Measurements from ENCODE around the gene FOXP1.
"Not testable (repeated sequence)": the region's sequence is repeated elsewhere in the genome, so short reads cannot be mapped to it uniquely, and the experiment has no call there.

Gene FOXP1

DNA sequence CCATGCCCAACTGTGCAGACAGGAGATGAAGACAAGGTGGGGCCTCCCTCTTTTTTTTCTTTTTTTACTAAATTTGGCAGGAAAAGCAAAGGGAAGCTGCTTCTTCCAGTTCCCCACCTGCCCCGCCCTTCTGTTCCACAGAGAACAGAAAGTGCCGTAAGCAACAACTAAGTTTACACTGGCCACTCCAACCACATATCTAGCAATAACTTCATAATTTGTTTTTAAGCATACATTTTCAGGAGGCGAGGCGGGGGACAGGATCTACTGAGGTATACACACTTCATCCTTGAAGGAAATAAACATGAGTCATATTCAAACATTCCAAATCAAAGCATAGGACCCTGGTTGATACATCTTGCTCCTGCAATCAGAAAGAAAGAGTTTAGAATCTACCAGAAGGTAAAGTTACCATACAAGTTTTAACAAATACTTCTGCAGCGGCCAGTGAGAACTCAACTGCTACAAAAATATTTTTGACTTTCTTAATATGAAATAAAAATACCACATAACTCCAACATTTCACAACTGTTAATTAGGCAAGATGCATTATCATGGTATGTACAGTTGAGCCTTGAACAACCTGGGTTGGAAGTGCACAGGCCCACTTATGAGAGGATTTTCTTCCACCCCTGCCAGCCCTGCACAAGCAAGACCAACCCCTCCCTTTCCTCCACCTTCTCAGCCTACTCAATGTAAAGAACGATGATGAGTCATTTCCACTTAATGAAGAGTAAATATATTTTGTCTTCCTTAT is 50.7 kb downstream of the FOXP1 start:
- TF ChIP-seq, protein P1, sequence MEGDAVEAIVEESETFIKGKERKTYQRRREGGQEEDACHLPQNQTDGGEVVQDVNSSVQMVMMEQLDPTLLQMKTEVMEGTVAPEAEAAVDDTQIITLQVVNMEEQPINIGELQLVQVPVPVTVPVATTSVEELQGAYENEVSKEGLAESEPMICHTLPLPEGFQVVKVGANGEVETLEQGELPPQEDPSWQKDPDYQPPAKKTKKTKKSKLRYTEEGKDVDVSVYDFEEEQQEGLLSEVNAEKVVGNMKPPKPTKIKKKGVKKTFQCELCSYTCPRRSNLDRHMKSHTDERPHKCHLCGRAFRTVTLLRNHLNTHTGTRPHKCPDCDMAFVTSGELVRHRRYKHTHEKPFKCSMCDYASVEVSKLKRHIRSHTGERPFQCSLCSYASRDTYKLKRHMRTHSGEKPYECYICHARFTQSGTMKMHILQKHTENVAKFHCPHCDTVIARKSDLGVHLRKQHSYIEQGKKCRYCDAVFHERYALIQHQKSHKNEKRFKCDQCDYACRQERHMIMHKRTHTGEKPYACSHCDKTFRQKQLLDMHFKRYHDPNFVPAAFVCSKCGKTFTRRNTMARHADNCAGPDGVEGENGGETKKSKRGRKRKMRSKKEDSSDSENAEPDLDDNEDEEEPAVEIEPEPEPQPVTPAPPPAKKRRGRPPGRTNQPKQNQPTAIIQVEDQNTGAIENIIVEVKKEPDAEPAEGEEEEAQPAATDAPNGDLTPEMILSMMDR (IDR thresholded peaks at IDR 0.05; ENCODE audit: low read depth, low read length, missing control alignments) = no peak
- no peak overlapping the region for H3K27ac ChIP-seq
- in situ Hi-C loops (cut with HindIII; ENCODE audit: low pct_ligation_motif_present, low sequenced_read_pairs) = no loop called here

DNA sequence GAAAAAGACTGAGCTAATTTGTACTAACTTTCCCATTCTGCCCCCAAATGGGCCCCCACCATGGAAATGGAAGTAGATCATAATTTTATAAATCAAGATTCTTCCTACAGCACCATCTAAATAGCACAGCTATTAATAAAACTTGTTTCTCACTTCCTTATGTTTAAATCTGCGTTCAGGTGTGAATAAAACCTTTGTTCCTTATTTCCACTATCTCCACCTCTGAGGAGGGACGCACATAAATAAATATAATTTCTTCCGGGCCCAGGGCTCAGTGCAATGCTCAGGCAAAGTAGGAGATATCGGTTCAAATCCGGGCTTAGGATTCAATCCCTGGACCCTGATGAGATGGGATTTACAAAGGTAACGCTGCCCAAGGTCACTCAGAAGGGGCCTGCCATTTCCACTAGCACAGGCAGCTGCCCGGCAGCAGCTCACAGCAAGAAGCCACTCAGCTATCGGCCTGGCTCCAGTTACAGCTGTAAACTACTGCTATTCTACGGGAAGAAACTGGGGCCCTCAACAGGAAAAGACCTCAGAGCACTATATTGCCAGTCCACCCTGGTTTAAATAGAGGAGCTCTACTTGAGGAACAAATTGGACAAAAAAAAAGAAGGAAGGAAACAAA is 52.5 kb downstream of the FOXP1 start:
- TF ChIP-seq, protein P1 (IDR thresholded peaks at IDR 0.05; ENCODE audit: low read depth, low read length, missing control alignments) = no peak
- no peak for DNase-seq
- H3K36me3 ChIP-seq (replicated peaks) = no peaks in the 10 kb centered on the region
- H3K27ac ChIP-seq = no peak overlapping the region
- no peak overlapping the region for H3K4me3 ChIP-seq (ENCODE audit: low read depth, low read length)
- no peaks in the 10 kb centered on the region for H3K27me3 ChIP-seq (replicated peaks)
- in situ Hi-C loops (cut with HindIII; ENCODE audit: low pct_ligation_motif_present, low sequenced_read_pairs) = no loop called here

More for the DNA sequence above, 50.7 kb downstream of the FOXP1 start:
- no peak for DNase-seq
- H3K4me3 ChIP-seq (ENCODE audit: low read depth, low read length) = no peak overlapping the region
- H3K27me3 ChIP-seq (replicated peaks) = no peaks in the 10 kb centered on the region
- no peaks in the 10 kb centered on the region for H3K36me3 ChIP-seq (replicated peaks)

DNA sequence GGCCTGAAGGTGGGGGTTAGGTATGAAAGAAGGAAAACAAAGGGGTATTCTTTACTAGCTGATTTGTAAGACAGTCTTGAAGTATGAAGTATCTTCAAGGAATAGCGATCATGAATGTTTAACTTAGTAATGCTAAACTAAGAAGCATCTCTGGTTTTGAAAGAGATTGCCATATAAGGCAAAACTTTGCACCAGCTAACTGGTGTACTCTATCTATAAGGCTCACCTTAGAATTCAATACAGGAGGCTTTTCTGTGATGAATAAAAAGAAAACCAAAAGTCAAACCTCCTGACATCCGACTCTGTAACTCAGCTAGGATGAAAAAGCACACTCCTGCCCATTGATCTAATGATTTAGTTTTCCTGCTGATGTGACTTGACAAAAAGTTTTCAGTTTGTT is 54.7 kb downstream of the FOXP1 start:
- Histone ChIP-seq H3K36me3 (replicated peaks) (no peaks in the 10 kb centered on the region), H3K27ac (no peak overlapping the region), H3K27me3 (replicated peaks) (no peaks in the 10 kb centered on the region), H3K4me3 (ENCODE audit: low read depth, low read length) (no peak overlapping the region)
- no peak for DNase-seq
- TF ChIP-seq, protein P1 (IDR thresholded peaks at IDR 0.05; ENCODE audit: low read depth, low read length, missing control alignments) = no peak
- in situ Hi-C loops (cut with HindIII; ENCODE audit: low pct_ligation_motif_present, low sequenced_read_pairs) = no loop called here

DNA sequence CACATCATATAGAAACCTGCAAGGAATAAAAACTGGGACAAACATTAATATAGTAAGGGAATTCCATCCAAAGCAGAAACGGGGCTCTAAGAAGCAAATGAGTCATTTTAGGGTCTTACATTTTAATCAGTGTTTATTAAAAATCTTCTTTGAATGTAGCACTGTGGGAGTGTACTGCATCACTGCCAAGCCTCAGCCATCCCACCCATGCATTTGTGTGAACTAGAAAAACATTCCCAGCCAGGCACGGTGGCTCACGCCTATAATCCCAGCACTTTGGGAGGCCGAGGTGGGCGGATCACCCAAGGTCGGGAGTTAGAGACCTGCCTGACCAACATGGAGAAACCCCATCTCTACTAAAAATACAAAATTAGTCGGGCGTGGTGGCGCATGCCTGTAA is 57.1 kb downstream of the FOXP1 start:
- H3K36me3 ChIP-seq (replicated peaks); H3K27ac ChIP-seq; H3K4me3 ChIP-seq (ENCODE audit: low read depth, low read length); H3K27me3 ChIP-seq (replicated peaks); in situ Hi-C loops (cut with HindIII; ENCODE audit: low pct_ligation_motif_present, low sequenced_read_pairs); DNase-seq: not testable (repeated sequence)

DNA sequence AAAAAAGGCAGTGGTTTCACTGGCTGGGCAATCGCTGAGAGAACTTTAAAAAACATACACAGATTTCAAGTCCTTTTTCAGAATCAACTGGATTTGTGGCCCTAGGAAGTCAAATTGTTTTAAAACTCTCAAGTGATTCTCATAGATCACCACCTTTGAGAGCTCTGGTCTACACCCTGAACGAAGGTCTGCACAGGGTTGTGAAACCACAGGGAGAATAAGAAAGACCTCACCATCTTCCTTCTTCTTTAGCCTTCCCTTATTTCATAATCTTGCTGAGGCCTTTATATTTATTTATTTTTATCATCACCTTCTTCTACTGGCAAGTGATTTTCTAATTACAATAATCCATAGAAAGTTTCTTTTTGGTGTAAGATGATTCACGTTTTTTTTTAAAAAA is 58.1 kb downstream of the FOXP1 start:
- in situ Hi-C loops (cut with HindIII; ENCODE audit: low pct_ligation_motif_present, low sequenced_read_pairs) = no loop called here
- no peak overlapping the region for H3K4me3 ChIP-seq (ENCODE audit: low read depth, low read length)
- no peaks in the 10 kb centered on the region for H3K27me3 ChIP-seq (replicated peaks)
- H3K27ac ChIP-seq = no peak overlapping the region
- no peak for DNase-seq
- TF ChIP-seq, protein P1 (IDR thresholded peaks at IDR 0.05; ENCODE audit: low read depth, low read length, missing control alignments) = no peak
- H3K36me3 ChIP-seq (replicated peaks) = no peaks in the 10 kb centered on the region

DNA sequence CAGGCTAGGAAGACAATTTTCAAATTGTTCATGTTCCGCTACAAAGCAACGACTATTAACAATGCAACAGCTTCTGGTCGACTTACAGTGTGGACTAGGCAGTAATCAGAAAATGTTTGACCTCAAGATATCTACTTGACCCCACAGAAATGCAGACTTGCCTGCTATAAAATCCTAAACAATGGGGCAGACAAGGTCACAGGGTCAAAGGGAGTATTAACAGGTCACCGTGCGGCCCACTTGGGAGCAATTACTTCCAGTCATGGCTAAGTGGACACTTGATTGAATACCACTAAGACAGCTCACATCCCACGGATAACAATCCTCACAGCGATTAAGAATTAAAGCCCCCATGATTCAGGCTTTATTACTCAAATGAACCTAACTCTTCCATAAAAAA is 58.9 kb downstream of the FOXP1 start:
- no peaks in the 10 kb centered on the region for H3K36me3 ChIP-seq (replicated peaks)
- DNase-seq = no peak
- no peak overlapping the region for H3K27ac ChIP-seq
- TF ChIP-seq, protein P1 (IDR thresholded peaks at IDR 0.05; ENCODE audit: low read depth, low read length, missing control alignments) = no peak
- H3K4me3 ChIP-seq (ENCODE audit: low read depth, low read length) = no peak overlapping the region
- in situ Hi-C loops (cut with HindIII; ENCODE audit: low pct_ligation_motif_present, low sequenced_read_pairs) = no loop called here
- no peaks in the 10 kb centered on the region for H3K27me3 ChIP-seq (replicated peaks)
